ENCODE measurements around the gene COG4. TPM values are rescaled to one million over a fixed set of nuclear protein-coding genes. Genes with fewer than 3 reads are reported as not detected.

The COG4 gene
- total RNA-seq, 1 experiment from 2014 or later = 89.4 TPM

DNA sequence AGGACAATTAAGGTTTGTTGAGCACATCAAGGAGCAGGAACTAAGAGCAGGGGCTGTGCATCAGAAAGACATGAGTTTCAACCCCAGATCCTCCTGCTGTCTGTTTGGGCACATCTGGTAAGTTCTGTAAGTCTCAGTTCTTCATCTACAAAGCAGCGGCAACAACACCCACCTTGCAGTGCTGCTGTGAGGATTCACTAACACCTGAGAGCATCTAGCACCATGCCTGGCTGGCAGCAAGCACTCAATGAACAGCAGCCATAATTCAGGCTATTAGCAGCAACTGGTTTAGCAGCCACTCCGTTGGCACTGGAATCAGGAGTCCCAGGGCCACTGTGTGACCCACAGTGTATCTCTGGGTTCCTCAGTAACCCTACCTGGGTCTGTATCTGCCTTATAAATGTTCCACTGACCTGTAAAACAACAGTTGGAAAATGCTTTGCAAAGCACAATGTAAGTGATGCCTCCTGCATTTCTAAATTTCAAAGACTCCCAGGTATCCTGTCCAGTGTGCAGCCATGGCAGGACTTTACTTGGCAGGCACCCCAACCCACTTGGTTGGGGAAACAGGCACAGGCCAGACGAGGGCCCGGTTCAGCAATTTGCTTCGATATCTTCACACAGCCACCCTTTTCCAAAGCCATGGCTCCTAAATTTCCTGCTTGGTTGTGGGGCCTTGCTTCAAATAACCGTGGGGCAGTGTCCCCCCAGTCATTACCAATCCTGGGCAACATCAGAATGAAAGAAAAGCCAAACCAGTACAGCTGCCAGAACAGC, 88.7 kb downstream of the COG4 start:
- no peak for DNase-seq (ENCODE audit: low spot score)

DNA sequence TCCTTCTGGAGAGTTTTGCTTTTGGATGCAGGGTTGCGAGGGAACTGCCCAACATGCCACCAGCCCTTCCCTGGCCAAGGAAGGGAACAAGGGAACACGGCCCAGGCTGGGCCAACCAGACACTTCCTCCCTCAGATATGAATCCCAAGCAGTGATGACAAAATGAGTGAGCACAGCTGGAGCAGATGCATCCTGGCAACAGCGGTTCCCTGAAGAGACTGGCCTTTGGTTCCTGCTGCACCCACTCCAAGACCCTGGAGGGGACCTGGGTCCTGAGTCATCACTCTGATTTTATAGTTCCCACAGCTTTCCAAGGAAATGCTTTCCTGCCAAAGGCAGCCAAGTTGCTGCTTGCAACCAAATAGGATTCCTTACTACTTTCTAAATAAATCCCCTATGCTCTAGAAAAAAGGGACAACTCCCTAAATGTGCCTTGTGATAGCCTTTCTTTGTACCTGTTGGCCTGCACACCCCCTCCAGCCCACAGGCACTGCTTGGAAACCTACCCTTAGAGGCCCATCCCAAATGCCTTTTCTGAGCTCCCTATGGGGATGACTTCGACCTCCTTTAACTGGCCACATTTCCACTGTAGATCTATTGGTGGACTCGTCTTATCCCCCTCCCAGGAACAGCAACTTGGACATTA, 89.8 kb downstream of the COG4 start:
- DNase-seq (ENCODE audit: low spot score) = peak; percentile 89

DNA sequence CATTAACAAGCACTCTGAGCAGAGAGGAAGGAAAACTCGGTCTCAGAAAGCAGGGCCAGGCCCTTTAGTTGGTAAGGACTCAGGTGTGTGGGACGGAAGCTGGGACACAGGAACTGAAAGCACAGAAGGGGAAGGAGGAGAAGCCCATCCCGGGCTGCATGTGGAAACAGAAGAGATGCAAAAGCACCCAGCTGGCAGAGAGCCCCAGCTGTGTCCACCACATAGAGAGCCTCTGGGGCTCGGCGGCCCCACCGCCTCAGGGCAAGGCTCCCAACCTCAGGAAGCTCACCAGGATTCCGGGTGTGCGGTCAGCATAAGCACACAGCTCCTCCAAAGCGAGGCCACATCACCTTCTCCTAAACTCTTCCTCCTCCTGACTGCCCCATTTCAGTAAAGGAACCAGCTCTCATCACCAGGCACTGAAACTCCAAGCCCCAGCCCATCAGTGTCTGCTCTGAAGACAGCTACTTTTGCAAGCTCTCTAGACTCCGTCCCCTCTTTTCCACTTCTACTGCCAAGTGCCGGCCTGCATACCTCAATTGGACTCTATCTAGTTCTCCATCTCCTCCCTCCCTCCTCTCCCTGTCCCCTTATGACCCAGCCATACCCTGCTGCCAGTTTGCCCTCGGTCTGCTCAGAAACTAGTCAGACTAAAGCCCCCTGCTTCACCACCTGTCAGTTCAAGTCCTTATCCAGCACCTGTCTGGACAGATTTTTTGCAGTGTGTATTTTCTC, 90.5 kb downstream of the COG4 start:
- DNase-seq (ENCODE audit: low spot score) = peak; percentile 51

DNA sequence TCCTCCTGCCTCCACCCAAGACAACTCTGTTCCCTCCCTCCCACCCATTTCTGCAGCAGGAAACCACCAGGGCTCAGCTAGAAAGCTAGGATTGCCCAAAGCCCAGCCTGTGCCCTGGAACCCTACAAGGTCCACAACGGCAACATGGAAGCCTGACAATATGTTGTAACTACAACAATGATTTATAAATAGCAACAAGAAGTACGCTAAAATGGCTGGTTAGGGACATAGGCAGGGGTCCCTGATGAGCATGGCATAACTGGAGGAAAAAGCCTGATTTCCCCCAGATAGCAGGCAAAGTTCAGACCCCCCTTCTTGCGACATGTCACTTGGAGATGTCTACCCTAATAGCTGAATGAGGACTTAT, 91.0 kb downstream of the COG4 start:
- no peak for DNase-seq (ENCODE audit: low spot score)

DNA sequence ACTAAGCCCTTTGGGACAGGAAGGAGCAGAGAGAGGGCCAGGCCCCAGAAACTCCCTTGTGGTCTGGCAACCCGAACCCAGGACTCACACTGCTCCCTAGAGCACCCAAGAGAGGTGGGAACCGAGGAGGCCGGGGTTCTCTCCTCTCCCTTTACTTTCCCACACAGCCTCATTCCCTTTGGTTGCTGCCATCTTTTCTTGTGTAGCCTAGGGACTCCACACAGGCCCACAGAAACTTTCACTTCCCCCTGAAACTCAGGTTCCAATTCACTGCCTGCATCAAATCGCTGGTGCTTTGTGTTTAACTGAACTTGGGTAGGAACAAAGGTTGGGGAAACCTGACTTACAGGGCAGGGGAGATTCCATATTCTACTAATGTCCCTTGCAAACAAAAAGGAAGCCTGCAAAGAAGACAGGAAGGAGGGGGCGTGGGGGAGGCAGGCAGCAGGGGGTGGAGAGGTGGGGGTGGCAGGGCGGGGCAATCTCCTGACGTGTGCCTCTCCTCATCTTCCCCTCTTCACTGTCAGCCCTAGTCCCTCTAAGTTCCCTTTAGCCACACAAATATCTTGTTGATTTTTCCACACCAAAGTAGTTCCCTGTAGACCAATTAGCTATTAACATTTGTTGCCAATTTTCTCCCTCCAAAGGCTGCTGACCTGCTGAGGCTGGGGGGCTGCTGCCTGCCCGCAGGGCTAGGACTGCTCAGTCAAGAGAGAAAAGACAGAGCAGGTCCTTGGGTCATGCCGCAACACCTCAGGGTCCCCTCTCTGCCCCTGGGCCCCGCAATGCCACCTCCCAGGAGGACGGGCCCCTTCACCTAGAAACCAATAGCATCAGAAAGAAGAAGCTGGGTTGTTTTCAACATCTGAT, 92.5 kb downstream of the COG4 start:
- DNase-seq (ENCODE audit: low spot score) = peak; percentile 36

Other genes with a start within 250 kb of the COG4 start
- gene AARS1, start 234.0 kb downstream of the COG4 start, total RNA-seq (2014; rRNA removed; shearing (Covaris generic)) = 68.0 and 74.4 TPM in 2 replicates
- 10.3 and 16.5 TPM in 2 replicates for gene DDX19B, start 224.4 kb downstream of the COG4 start, total RNA-seq (2014; rRNA removed; shearing (Covaris generic))
- gene DDX19A, start 176.7 kb downstream of the COG4 start, total RNA-seq (2014; rRNA removed; shearing (Covaris generic)) = 40.6 and 47.5 TPM in 2 replicates
- 14.4 and 17.3 TPM in 2 replicates for gene ST3GAL2, start 84.5 kb downstream of the COG4 start, total RNA-seq (2014; rRNA removed; shearing (Covaris generic))
- 9.4 and 13.8 TPM in 2 replicates for gene FCSK, start 69.0 kb downstream of the COG4 start, total RNA-seq (2014; rRNA removed; shearing (Covaris generic))
- 146 and 176 TPM in 2 replicates for gene SF3B3, start 262 bp upstream of the COG4 start, total RNA-seq (2014; rRNA removed; shearing (Covaris generic))
- gene IL34, start 123.0 kb upstream of the COG4 start, total RNA-seq (2014; rRNA removed; shearing (Covaris generic)) = 7.8 and 10.5 TPM in 2 replicates
- gene MTSS2, start 162.5 kb upstream of the COG4 start, total RNA-seq (2014; rRNA removed; shearing (Covaris generic)) = 74.1 and 96.8 TPM in 2 replicates

Data from A172 (cell line).